ENCODE measurements around the gene EIF4EBP2.

The EIF4EBP2 gene

DNA sequence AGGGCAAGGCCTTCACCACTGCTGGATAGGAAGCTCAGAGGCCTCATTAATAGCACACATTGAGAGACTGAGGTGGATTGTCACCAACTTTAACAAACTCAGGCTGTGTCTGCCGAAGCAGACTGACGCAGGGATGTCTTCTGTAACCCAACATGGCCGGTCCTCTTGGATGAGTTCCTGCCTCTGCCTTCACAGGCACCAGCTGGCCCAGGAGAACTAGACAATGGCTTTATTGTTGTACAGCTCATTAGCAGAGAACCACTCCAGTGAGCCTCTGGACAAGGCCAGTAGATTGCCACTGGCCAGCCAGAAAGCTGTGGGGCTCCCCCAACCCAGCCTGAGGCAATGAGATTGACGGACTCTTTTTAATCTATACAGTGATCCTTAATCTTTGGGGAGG is 28.2 kb downstream of the EIF4EBP2 start:
- DNase-seq (ENCODE audit: low read depth in 2 of 2), result no peak

DNA sequence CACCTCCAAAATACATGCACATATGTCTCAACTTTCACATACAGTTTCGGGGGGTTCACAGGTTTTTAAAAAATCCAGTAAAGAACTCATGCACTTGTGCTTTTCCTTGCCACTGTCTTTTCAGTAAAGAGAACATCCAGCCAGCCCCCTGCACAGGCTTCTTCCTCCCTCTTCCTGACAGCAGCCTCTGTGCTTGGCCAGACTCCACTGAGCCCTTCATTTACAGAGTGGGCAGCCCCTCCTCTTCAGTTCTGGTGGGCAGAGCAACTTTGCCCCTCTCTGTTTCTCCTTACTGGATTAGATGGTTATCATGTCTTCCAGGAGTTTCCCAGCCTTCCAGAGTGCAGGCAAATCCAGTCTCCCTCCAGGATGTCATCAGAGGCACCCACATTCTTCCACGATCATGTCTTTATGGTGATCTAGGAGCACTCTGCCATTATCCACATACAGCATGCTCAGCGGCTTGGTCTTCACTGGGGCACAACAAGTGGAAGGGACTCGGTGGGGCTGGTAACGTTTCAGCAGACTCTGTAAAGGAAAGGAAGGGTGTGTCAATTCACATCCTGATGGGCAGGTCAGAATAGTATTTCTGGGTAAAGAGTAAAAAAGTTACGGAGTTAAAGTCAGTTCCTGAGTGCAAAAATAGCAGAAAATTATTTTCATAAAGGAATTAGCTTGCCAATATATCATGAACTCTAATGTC is 28.8 kb downstream of the EIF4EBP2 start:
- DNase-seq (ENCODE audit: low read depth in 2 of 2), result no peak

DNA sequence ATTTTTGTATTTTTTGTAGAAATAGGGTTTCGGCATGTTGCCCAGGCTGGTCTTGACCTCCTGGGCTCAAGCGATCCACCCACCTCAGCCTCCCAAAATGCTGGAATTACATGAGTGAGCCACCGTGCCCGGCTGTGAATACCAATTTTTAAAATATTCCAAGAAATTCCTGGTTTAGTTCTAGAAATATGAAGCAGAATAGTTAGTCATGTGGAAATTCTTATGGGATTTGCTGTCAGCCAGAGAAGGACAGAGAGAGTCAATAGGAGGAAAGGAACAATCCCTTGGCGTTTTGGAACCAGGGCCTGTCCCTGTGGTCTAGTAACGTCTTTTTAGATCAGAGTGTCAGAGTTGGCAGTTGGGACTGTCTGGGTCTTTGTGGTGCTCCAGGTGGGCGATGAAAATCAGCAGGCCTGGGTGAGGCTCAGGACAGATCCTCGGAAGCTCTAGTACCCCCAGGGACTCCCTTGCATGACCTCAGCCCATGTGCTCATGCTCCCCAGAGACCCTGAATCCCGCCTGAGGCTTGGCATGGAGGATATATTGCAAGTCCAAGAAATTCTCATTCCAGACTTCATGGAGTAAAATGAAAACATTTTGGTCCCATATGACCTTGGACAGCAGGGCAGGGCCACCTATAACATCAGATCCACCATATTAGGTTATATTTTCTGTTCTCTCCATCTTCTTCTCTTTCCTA is 29.8 kb downstream of the EIF4EBP2 start:
- DNase-seq (ENCODE audit: low read depth in 2 of 2), result no peak

DNA sequence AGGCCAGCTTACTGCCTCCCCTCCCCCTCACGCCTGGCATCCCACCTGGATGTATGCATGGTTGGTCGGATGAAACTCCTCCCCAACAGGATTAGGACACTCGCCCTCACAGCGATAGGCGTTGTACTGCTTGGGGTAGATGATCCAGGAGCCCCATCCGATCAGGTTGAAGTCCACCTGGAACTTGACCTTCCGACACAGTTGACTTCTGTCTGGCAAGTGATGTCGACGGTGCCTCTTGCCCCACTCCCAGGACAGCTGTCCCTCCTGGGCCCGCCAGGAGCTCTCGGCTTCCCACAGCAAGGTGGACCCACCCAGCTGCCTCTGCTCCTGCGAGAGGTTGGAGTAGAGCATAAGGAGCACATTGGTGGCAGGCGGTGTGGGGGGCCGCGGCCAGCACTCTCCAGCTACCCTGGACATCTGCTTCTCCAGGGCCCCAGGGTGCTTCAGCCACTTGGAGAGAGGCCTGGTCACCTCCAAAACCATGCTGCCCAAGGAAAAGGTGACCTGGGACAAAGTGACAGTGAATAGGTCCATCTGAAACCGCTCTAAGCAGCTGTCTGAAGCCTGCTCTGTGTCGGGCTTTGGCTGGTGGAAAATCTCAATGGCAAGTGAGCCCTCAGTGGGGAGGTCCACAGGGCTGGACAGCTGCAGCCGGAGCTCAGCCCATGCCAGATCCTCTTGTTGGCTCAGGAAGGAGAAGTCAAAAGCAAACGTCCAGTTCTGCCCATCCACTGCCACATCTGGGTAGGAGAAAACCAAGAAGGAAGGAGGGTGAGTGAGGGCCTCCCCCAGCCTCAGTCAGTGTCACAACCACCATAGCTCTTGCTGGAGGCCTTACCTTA is 31.5 kb downstream of the EIF4EBP2 start:
- DNase-seq (ENCODE audit: low read depth in 2 of 2), result no peak

DNA sequence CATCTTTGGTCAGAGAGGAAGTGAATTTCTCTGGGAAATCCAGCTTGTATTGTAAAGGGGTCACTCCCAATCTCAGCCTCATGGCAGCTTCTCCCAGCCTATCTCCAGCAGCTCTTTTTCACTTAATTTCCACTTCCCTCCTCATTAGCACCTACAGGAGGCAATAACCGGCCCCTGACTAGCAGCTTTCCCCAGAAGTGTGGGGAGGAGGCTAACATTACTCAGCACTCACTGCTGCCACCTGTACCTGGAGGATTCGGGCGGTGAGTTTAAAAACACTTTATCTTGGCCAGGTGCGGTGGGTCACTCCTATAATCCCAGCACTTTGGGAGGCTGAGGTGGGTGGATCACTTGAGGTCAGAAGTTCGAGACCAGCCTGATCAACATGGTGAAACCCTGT is 33.8 kb downstream of the EIF4EBP2 start:
- no peak for DNase-seq (ENCODE audit: low read depth in 2 of 2)

DNA sequence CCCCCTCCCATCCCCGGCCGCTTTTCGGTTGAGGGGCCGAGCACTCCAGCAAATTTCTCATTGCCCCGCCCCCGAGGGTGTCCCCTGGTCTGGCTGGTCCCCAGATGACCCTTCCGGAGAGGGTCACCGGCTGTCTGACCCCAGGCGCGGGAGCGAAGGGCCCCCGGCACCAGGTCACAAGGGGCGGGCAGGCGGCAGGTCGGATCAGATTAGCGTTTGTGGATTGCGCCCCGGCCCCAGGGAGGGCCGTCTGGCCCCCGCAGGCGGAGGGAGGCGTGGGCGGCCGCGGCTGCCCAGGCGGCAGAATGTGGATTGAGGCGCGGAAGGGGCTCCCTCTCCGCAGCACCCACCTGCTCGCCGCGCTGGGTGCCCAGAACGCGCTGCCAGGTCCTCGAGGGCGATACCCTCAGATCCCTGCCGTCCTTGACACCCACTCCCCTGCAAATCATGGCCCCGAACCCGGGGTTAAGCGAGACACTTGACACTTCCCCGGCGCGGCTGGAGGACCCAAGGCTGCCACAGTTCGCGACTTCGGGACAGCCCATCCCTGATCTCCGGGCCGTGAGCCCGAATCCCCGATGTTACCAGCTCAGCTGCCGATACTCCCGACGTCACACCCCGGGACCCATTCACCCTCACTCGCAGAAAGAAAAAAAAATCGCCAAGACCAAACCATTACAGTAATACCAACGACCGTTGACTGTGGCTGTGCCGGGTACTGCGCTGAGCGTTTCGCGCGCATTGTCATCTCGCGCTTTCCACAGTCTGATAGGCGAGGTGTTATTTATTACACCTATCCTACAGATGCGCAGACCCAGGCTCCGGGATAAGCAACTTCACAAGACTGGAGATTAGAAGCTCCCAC is 36.6 kb downstream of the EIF4EBP2 start:
- DNase-seq (ENCODE audit: low read depth in 2 of 2), result no peak

DNA sequence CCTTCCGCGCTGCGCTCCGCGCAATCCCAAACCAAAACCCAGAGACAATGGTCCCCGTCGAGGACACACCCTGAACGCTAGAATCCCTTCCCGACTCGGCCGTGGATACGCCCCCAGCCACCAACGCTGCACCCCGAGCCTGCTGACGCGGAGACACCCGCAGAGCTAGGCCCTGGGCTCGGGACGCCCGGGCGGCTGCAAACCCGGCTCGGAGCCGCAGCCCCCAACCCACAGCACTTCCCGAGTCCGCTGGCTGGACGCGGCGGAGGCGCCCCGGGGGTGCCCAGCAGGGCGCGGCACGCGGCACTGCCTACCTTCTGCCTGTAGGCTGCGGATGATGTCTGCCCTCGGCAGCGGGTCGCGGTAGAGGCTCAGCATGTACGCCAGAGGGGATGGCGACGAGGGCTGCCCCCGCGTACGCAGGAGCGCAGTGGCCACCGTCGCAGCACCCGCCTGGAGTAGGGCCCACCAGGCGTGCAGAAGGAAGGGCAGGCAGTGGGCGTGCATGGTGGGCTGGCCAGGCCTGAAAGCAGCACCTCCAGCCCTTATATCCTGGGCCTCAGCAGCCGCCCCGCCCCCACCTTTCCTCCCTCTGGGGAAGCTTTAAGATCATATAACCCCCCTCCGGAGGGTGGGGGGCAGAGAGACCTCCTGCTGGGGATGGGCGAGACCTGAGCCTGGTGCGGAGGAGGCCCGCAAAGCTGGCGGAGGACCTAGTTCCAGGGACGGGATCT is 37.4 kb downstream of the EIF4EBP2 start, which contains the start of gene NODAL:
Gene NODAL (minus strand): TSS at position 521 of the 734 bp plus-strand sequence. CDS start 14 bp downstream, at position 507.
- DNase-seq (ENCODE audit: low read depth in 2 of 2), result no peak

DNA sequence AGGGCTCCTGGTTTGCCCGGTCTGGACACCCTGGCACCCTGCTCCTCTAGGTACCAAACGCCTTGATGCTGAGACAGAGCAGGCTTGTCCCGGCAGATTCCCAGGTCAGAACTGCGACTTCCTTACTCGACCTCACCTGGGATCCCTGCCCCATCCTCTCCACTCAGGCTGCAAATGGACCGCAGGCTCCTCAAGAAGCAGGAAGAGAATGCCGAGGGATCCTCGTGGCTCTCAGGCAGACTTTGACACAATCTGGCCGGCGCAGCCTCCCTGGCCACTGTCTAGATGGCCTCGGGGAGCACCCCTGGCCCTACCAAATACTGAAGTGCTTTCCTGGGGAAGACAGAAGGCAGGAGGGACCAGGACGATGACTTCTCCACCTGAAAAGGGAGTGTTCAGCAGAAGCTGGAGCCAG is 38.0 kb downstream of the EIF4EBP2 start:
- no peak for DNase-seq (ENCODE audit: low read depth in 2 of 2)

DNA sequence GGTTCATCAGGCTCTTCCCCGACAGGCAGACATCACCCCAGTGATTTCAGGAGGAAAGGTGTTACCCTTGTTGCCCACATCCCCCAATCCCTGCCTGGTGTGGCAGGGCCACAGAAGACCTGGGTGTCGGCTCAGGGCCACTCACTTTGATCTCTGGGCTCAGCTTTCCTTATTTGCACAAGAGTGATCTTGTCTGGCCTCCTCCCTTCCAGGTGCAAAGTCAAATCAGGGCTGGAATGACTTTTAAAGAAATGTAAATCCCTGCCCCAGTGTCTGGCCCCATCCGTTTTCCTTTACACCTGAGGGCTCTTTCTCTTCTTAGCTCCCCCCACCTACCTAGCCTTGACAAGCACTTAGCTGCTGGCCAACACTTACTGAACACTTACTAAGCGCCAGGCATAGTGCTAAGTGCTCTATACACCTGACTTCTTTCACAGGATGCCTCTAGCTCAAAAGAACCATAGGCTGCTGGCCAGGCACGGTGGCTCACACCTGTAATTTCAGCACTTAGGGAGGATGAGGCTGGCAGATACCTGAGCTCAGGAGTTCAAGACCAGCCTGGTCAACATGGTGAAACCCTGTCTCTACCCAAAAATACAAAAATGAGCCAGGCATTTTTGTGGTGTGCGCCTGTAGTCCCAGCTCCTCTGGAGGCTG is 38.5 kb downstream of the EIF4EBP2 start:
- DNase-seq (ENCODE audit: low read depth in 2 of 2), result no peak

DNA sequence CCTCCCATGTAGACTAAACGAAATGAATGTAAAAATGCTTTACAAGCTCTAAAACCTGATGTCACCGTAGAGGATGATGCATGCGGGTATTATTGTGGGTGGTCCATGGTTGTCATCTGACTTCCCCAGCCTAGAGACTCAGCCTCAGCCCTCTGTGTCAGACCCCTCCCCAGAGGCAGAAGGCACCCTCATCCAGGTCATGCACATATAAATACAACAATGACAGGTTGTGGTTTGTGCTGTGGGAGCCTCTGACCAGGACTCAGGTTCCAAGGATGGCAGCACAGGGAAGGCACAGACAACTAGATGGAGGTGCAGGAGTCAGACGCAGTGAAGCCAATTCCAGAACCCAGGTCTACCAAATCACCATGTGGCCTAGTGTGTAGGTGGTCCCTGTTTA is 40.8 kb downstream of the EIF4EBP2 start:
- DNase-seq (ENCODE audit: low read depth in 2 of 2), result no peak

DNA sequence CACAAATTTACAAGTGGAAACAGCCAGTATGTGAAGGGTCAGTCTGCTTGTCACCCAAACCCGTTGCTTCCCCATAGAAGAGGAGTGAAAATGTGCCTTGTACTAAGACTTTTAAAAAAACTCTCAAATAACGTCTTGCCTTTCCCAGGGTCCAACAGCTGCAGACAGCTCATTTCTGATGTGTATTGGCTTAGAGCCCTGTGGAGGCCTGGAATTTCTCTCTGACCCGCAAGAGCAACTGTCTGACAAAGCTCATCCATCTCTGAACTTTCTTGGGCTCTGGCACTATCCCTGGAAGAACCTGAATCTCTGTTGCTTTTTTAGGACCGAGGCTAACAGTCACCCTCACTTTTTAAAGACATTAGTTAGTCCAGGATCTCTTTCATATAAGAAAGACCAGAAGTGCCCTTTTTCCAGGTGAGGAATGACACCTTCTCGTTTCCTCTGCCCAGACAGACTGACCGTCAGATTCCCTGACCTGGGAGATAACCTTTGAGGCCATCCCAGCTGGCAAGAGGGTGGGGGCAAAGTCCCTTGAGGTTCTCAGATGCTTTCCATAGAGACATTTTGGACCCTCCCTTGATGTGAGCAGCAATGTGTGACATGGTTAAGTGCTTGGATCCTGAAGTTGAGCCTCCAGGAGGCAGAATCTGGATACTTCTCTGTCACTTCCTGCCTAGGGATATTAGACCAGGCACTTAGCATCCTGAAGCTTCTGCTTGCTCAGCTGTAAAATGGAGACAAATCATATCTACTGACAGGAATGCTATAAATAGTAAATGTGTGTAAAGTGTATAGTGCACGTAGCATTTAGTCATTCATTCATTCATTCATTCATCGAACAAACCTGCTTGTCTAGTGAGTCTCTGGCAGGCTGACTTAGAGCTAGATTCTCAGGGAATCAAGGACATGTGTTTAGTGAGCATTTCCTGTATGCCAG is 42.0 kb downstream of the EIF4EBP2 start:
- DNase-seq (ENCODE audit: low read depth in 2 of 2), result no peak

DNA sequence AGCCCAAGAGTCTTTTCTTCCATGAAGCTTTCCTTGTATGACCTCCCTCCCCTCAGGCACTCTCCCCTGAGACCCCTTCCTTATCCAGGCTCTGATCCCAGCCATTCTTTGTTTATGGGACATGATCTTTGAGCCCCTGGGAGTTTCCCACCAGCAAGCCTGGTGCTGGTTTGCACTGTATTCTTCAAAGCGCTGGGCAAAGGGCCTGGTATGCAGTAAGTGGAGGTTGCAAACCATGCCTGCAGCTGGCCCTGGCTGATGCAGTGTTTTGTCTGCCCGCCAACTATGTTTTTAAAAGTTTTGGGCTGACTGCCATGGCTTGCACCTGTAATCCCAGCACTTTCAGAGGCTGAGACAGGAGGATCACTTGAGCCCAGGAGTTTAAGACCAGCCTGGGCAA is 44.3 kb downstream of the EIF4EBP2 start:
- DNase-seq (ENCODE audit: low read depth in 2 of 2), result no peak

DNA sequence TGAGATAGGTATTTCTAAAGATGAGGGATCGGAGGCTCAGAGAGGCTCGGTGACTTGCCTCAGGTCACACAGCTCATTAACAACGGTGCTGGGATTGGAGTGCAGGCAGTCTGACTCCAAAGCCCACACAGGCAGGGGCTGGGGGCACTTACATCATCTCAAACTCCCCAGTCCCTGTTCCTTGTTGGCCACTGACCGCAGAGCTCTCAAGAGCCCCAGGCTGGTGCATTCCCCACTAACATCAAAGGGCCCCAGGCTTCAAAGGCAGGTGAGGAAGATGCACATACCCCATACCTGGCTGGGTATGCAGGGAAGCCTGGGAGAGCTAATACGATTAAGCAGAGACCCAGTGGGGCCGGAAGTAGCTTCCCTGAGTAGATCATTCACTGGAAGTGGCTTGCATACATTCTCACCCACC is 51.3 kb downstream of the EIF4EBP2 start:
- no peak for DNase-seq (ENCODE audit: low read depth in 2 of 2)

DNA sequence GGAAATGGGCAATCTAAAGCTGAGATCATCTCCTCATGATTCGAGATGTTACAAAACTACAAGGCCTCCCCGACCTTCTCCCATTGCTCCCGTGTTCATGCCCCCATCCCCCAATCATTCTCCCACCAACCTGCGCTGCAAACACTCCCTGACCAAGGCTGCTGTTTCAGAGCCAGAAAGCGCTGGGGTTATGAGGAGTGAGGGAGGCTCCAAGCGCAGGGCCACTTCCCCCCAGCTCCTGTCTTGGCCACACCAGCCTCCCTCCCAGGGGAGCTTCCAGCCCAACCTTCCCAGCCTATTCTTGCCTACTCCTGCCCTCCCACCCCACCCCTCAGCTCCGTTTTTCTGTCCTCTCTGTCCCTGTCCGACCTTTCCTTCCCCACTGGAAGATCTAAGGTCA is 52.2 kb downstream of the EIF4EBP2 start:
- DNase-seq (ENCODE audit: low read depth in 2 of 2), result no peak

DNA sequence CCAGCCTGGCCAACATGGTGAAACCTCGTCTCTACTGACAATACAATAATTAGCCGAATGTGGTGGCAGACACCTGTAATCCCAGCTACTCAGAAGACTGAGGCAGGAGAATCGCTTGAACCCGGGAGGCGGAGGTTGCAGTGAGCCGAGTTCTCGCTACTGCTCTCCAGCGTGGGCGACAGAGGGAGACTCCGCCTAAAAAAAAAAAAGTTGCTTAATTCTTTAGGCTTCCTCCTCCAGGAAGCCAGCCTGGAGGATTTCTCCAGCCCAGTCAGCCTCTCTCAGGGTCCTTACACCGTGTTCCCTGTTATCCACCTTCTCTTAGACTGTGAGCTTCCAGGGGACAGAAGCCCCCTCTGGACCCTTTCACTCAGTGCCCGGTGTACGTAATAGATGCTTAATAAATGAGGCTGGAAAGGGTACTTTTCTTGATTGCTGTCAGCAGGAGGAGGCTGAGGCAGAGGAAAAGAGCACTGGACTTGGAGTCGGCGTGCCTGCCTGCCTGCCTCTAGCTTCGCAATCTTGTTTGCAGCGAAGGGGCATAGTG is 53.9 kb downstream of the EIF4EBP2 start:
- no peak for DNase-seq (ENCODE audit: low read depth in 2 of 2)

DNA sequence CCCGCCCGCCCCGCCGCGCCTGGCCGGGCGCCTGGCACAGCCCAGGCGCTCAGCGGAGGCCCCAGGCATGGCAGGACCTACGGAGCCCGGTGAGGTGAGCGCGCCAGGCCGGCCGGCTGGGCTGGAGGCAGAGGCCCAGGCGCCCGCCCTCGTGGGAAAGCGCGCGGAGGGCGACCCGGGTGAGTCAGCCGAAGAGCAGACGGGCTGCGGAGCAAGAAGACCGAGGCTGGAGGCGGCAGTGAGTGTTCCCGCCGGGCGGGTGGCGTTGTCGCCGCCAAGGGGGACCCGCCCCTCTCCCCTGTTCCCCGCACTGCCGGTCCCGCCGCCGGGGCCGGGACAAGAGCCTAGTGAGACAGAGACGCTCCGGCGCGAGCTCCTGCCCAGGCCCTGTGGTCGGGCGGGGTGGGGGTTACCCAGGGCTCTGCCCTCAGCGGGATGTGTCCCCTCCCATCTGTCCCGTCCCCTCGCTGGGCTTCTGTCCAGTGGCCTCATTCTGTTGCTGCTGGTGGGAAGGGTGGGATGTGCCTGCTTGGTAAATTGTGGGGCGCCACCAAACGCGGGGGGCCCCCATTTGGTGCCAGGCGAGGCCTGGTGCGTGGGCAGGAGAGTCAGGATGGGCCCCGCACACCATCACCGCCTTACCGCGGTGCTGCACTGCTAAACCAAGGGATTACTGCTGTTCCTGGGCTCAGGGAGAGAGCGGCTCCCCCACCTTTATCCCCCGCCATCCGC is 54.5 kb downstream of the EIF4EBP2 start:
- DNase-seq (ENCODE audit: low read depth in 2 of 2), result peak; percentile 46 to 54

DNA sequence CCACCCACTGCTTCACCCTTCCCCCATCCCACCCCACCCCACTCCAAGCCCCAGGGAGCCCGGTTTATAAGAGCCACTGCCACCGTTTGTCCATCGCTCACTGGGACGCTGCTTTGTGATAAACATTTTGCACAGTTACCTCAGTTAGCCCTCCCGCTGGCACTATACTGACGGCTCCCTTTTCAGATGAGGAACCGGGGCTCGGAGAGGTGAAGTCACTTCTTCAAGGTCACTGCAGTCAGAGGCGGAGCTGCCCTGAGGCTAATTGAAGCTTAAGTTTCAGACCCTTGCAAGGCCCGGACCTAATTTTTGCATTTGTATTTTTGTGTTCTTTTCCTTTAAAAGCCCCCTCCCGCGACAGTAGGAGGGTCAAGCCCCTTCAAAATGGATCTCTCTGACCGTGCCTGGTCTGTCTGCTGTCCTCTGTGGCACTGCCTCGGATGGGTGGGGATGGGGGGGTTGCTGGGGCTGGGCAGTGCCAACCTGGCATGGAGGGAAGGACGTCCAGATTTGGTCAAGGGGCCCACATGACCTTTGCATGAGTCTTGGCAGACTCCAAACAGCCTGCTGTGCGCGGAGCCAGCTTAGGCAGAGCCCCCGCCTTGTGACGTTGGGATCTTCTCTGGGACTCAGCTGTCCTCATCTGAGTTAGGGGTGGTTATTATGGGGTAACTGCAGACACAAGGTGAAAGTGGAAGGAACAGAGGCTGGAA is 55.3 kb downstream of the EIF4EBP2 start:
- no peak for DNase-seq (ENCODE audit: low read depth in 2 of 2)
